EL (cell line): ENCODE measurements around the gene CINP.
"Not testable (repeated sequence)": the region's sequence is repeated elsewhere in the genome, so short reads cannot be mapped to it uniquely, and the experiment has no call there.

Experiments
- DNase-seq: peaks from one replicate; pipeline ENCODE4 v3.0.0-alpha.2; 2016

Gene CINP

GRCh38 chr14:102352213-102352612 lies 10.5 kb downstream of the CINP start:
- DNase-seq, result no peak

GRCh38 chr14:102351593-102351992 lies 11.1 kb downstream of the CINP start:
- DNase-seq, result not testable (repeated sequence)

GRCh38 chr14:102351023-102351422 lies 11.7 kb downstream of the CINP start:
- DNase-seq, result no peak

- DNase-seq, result no peak
Observed at GRCh38 chr14:102348376-102348775, 14.3 kb downstream of the CINP start.

- no peak for DNase-seq
Observed at GRCh38 chr14:102346645-102347044, 16.0 kb downstream of the CINP start.

GRCh38 chr14:102345232-102345631 lies 17.5 kb downstream of the CINP start:
- no peak for DNase-seq

GRCh38 chr14:102344485-102344884 lies 18.2 kb downstream of the CINP start:
- DNase-seq, result no peak

- DNase-seq, result no peak
Observed at GRCh38 chr14:102344084-102344483, 18.6 kb downstream of the CINP start.

GRCh38 chr14:102342238-102342637 lies 20.5 kb downstream of the CINP start:
- no peak for DNase-seq

GRCh38 chr14:102341566-102341965 lies 21.1 kb downstream of the CINP start:
- DNase-seq, result no peak

GRCh38 chr14:102338724-102339123 lies 24.0 kb downstream of the CINP start:
- no peak for DNase-seq

- no peak for DNase-seq
Observed at GRCh38 chr14:102335163-102335562, 27.5 kb downstream of the CINP start.

- DNase-seq, result no peak
Observed at GRCh38 chr14:102333795-102334705, 28.6 kb downstream of the CINP start.

- no peak for DNase-seq
Observed at GRCh38 chr14:102333390-102333789, 29.3 kb downstream of the CINP start.

- DNase-seq, result no peak
Observed at GRCh38 chr14:102330806-102331205, 31.9 kb downstream of the CINP start.

GRCh38 chr14:102329381-102329780 lies 33.3 kb downstream of the CINP start:
- not testable (repeated sequence) for DNase-seq

- DNase-seq, result no peak
Observed at GRCh38 chr14:102326583-102326982, 36.1 kb downstream of the CINP start.

- no peak for DNase-seq
Observed at GRCh38 chr14:102325791-102326345, 36.8 kb downstream of the CINP start.

GRCh38 chr14:102323102-102323501 lies 39.6 kb downstream of the CINP start:
- DNase-seq, result peak; percentile 75

GRCh38 chr14:102321456-102322422 lies 41.0 kb downstream of the CINP start:
- no peak for DNase-seq

- DNase-seq, result no peak
Observed at GRCh38 chr14:102320671-102321455, 41.8 kb downstream of the CINP start.

- peak; percentile 44 for DNase-seq
Observed at GRCh38 chr14:102320033-102320660, 42.5 kb downstream of the CINP start.
